Measurements from ENCODE around the gene THRB.

The THRB gene

DNA sequence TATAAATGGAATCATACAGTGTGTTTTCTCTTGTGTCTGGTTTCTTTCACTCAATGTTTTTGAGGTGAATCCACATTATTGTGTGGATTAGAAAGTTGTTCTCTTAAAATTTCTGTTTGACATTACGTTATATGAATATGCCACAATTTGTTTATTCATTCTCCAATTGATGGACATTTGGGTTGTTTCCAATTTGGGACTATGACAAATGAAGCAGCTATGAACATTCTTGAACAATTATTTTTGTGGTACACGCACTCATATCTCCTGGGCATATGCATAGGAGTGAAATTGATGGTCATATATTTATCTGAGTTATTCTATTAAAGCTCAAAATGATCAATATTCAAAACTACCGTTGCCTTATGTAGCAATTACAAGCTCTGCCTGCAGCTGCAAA lies 5.3 kb upstream of the THRB start:
- POLR2A ChIA-PET: no interaction called here
- CTCF ChIA-PET: interaction anchor here (0.7 kb wide), 1 partner anchor 236 kb away, joined by 3 read pairs; no protein-coding TSS in a partner anchor
- TF ChIP-seq ZNF19 (tag by site-specific recombination; IDR thresholded peaks at IDR 0.05; ENCODE audit: low read depth): no peak
- TF ChIP-seq ZNF670 (tag by site-specific recombination; IDR thresholded peaks at IDR 0.05; ENCODE audit: low read depth): no peak
- no peak for TF ChIP-seq ZNF202 (tag by site-specific recombination; IDR thresholded peaks at IDR 0.05; ENCODE audit: borderline replicate concordance)
- TF ChIP-seq KLF16 (tag by site-specific recombination; IDR thresholded peaks at IDR 0.05): no peak
- no peak for TF ChIP-seq ZNF549 (tag by site-specific recombination; IDR thresholded peaks at IDR 0.05)
- no peak for TF ChIP-seq SP2 (tag by site-specific recombination; IDR thresholded peaks at IDR 0.05)
- no peak for TF ChIP-seq ZBTB21 (tag by site-specific recombination; IDR thresholded peaks at IDR 0.05)
- no peak for TF ChIP-seq ZNF302 (tag by site-specific recombination; IDR thresholded peaks at IDR 0.05; ENCODE audit: low read depth)
- no peak for TF ChIP-seq ZNF660 (tag by site-specific recombination; IDR thresholded peaks at IDR 0.05)
- no peak for TF ChIP-seq GLI2 (tag by site-specific recombination; IDR thresholded peaks at IDR 0.05; ENCODE audit: borderline replicate concordance, low read depth)
- Histone ChIP-seq H3K4me3 (ENCODE audit: low read depth, low read length) (no peak overlapping the region), H3K4me1 (ENCODE audit: control insufficient read depth, insufficient read depth, low read length) (no peaks in the 10 kb centered on the region), H3K27ac (ENCODE audit: extremely low read depth, low read depth, low read length) (no peak overlapping the region), H3K9me3 (ENCODE audit: control insufficient read depth, insufficient read depth, low read depth, low read length) (no peaks in the 10 kb centered on the region), H3K36me3 (ENCODE audit: control insufficient read depth in 2 of 2, insufficient read depth in 1 of 2, low read length in 2 of 2) (no peaks in the 10 kb centered on the region)

DNA sequence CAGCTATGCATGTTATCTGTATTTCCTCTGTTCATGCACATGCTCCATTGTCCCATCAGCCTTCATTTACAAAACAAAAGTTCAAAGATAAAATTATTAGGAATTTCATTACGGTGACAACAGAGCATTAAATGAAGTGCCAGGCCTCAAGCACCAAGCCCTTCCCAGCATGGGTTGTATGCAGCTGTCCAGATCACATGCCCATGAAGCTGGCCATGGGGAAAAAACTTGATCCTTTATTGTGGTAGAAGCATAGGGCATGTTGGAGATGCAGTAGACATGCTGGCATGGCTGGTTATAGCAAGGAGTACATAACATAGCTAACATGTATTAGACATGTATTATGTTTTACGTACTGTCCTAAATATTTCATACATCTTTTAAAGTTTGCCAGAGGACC lies 4.1 kb upstream of the THRB start:
- no peak overlapping the region for H3K4me3 ChIP-seq (ENCODE audit: low read depth, low read length)
- H3K9me3 ChIP-seq (ENCODE audit: control insufficient read depth, insufficient read depth, low read depth, low read length): no peaks in the 10 kb centered on the region
- H3K4me1 ChIP-seq (ENCODE audit: control insufficient read depth, insufficient read depth, low read length): no peaks in the 10 kb centered on the region
- H3K27ac ChIP-seq (ENCODE audit: extremely low read depth, low read depth, low read length): no peak overlapping the region
- no peaks in the 10 kb centered on the region for H3K36me3 ChIP-seq (ENCODE audit: control insufficient read depth in 2 of 2, insufficient read depth in 1 of 2, low read length in 2 of 2)
- POLR2A ChIA-PET: no interaction called here
- no peak for TF ChIP-seq ZNF558 (tag by site-specific recombination; IDR thresholded peaks at IDR 0.05)
- TF ChIP-seq SP3 (tag by site-specific recombination; IDR thresholded peaks at IDR 0.05): no peak
- TF ChIP-seq ZNF530 (tag by site-specific recombination; IDR thresholded peaks at IDR 0.05; ENCODE audit: low read depth): no peak
- TF ChIP-seq, protein P1, sequence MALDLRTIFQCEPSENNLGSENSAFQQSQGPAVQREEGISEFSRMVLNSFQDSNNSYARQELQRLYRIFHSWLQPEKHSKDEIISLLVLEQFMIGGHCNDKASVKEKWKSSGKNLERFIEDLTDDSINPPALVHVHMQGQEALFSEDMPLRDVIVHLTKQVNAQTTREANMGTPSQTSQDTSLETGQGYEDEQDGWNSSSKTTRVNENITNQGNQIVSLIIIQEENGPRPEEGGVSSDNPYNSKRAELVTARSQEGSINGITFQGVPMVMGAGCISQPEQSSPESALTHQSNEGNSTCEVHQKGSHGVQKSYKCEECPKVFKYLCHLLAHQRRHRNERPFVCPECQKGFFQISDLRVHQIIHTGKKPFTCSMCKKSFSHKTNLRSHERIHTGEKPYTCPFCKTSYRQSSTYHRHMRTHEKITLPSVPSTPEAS (tag by site-specific recombination; IDR thresholded peaks at IDR 0.05): no peak
- TF ChIP-seq MYNN (tag by site-specific recombination; IDR thresholded peaks at IDR 0.05; ENCODE audit: borderline replicate concordance): no peak
- TF ChIP-seq WT1 (tag by site-specific recombination; IDR thresholded peaks at IDR 0.05): no peak
- no peak for TF ChIP-seq ZNF670 (tag by site-specific recombination; IDR thresholded peaks at IDR 0.05; ENCODE audit: low read depth)
- no peak for TF ChIP-seq ZNF404 (tag by site-specific recombination; IDR thresholded peaks at IDR 0.05)
- no peak for TF ChIP-seq ZNF629 (tag by site-specific recombination; IDR thresholded peaks at IDR 0.05)
- no peak for TF ChIP-seq ZNF37A (tag by site-specific recombination; IDR thresholded peaks at IDR 0.05)
- no peak for TF ChIP-seq GLI4 (tag by site-specific recombination; IDR thresholded peaks at IDR 0.05)
- no peak for TF ChIP-seq ZNF366 (tag by site-specific recombination; conservative IDR thresholded peaks at IDR 0.05)
- no peak for TF ChIP-seq ZNF211 (tag by site-specific recombination; IDR thresholded peaks at IDR 0.05; ENCODE audit: low read depth)
- TF ChIP-seq GLIS1 (tag by site-specific recombination; IDR thresholded peaks at IDR 0.05): no peak
- TF ChIP-seq, protein P2, sequence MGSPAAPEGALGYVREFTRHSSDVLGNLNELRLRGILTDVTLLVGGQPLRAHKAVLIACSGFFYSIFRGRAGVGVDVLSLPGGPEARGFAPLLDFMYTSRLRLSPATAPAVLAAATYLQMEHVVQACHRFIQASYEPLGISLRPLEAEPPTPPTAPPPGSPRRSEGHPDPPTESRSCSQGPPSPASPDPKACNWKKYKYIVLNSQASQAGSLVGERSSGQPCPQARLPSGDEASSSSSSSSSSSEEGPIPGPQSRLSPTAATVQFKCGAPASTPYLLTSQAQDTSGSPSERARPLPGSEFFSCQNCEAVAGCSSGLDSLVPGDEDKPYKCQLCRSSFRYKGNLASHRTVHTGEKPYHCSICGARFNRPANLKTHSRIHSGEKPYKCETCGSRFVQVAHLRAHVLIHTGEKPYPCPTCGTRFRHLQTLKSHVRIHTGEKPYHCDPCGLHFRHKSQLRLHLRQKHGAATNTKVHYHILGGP (tag by site-specific recombination; IDR thresholded peaks at IDR 0.05): no peak
- CTCF ChIA-PET: no interaction called here
